ENCODE measurements around the gene ZNF536. TPM values are rescaled to one million over a fixed set of nuclear protein-coding genes. Genes with fewer than 3 reads are reported as not detected.

ZNF536 gene
- total RNA-seq, 1 donor from 2014 or later: not detected

DNA sequence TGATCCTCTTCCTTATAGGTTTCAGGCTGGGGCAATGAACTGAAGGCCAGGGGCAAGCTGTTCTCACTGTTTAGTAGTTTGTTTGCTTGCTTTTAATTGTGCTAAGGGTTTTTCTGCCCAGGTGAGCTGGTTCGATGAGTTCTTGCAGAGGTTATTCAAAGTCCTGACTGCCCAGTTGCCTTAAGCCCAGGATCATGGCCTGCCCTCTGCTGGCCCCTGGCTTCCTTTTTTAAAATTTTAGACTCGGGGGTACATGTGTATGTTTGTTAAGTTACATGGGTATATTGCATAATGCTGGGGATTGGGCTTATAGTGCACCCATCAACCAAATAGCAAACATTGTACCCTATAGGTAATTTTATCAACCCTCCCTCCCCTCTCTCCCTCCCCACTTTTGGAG is 65.7 kb downstream of the ZNF536 start:
- Histone ChIP-seq H3K4me3 (ENCODE audit: low read depth, low read length) (no peak overlapping the region), H3K36me3 (ENCODE audit: control insufficient read depth, insufficient read depth, low read length) (no peaks in the 10 kb centered on the region), H3K27me3 (ENCODE audit: control insufficient read depth, insufficient read depth, low read length) (no peaks in the 10 kb centered on the region)
- no peak for FAIRE-seq
- TF ChIP-seq, protein P1, sequence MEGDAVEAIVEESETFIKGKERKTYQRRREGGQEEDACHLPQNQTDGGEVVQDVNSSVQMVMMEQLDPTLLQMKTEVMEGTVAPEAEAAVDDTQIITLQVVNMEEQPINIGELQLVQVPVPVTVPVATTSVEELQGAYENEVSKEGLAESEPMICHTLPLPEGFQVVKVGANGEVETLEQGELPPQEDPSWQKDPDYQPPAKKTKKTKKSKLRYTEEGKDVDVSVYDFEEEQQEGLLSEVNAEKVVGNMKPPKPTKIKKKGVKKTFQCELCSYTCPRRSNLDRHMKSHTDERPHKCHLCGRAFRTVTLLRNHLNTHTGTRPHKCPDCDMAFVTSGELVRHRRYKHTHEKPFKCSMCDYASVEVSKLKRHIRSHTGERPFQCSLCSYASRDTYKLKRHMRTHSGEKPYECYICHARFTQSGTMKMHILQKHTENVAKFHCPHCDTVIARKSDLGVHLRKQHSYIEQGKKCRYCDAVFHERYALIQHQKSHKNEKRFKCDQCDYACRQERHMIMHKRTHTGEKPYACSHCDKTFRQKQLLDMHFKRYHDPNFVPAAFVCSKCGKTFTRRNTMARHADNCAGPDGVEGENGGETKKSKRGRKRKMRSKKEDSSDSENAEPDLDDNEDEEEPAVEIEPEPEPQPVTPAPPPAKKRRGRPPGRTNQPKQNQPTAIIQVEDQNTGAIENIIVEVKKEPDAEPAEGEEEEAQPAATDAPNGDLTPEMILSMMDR (IDR thresholded peaks at IDR 0.05; ENCODE audit: insufficient read depth, low read length, severe bottlenecking): no peak
- no peak for DNase-seq (ENCODE audit: low read depth)

DNA sequence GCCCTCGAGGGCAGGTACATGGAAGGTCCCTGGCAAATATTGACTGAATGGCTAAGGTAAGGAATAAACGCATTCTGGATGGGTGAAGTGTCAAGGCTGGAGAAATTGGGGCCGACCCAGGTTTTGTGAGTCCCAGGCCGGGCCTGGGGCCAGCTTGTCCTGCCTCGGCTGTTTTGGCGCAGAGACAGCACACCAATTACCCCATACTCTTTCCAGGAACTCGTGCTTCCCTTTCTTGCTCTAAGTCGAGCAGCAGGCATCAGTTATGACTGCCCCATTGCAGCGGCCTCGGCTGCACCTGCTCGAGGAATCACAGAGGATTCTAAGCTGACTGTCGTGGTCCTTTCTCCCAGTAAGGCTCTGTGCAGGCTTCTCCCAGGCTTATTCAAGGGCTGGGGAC is 67.1 kb downstream of the ZNF536 start:
- no peaks in the 10 kb centered on the region for H3K27me3 ChIP-seq (ENCODE audit: control insufficient read depth, insufficient read depth, low read length)
- no peak for FAIRE-seq
- H3K4me3 ChIP-seq (ENCODE audit: low read depth, low read length): no peak overlapping the region
- DNase-seq (ENCODE audit: low read depth): no peak
- TF ChIP-seq, protein P1 (IDR thresholded peaks at IDR 0.05; ENCODE audit: insufficient read depth, low read length, severe bottlenecking): no peak
- H3K36me3 ChIP-seq (ENCODE audit: control insufficient read depth, insufficient read depth, low read length): no peaks in the 10 kb centered on the region

DNA sequence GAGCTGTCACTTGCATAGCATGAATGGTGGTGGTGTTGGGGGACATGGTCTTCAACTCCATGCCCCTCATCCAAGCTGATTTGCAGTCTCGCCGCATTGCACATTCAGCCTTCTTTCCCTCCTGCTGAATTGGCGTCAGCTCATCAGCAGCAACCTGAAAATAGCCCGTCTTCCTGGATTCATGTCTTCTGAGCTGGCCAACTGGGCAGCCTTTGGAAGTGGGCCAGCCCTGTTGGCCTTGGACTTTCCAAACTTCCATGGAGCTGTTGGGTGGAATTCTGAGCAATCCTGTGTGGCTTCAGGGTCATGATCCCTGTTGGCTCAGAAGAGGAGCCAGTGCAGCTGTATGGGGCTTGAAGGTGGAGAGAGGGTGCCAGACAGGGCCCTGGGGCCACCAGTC is 68.8 kb downstream of the ZNF536 start:
- TF ChIP-seq, protein P1 (IDR thresholded peaks at IDR 0.05; ENCODE audit: insufficient read depth, low read length, severe bottlenecking): no peak
- no peaks in the 10 kb centered on the region for H3K27me3 ChIP-seq (ENCODE audit: control insufficient read depth, insufficient read depth, low read length)
- no peaks in the 10 kb centered on the region for H3K36me3 ChIP-seq (ENCODE audit: control insufficient read depth, insufficient read depth, low read length)
- H3K4me3 ChIP-seq (ENCODE audit: low read depth, low read length): no peak overlapping the region
- FAIRE-seq (no peak), DNase-seq (ENCODE audit: low read depth) (no peak)

DNA sequence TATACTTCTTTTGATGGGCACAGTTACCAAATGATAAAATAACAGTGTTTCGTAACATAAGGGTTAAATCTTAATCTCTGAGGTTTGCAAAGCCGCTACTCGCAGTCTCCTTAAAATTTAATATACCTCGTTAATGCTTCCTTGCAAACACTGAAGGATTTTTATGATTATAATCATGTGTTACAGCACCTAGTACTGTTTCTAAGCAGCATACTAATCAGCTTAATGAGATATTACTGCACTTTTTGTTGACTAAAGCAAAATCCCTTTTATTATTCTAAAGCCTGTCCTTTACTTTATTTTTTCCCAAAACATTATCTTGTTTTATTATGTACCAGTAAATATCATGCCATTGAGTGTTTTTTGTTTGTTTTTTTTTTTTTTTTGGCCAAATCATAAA is 70.5 kb downstream of the ZNF536 start:
- DNase-seq (ENCODE audit: low read depth): no peak
- H3K27me3 ChIP-seq (ENCODE audit: control insufficient read depth, insufficient read depth, low read length): no peaks in the 10 kb centered on the region
- TF ChIP-seq, protein P1 (IDR thresholded peaks at IDR 0.05; ENCODE audit: insufficient read depth, low read length, severe bottlenecking): no peak
- FAIRE-seq: no peak
- no peaks in the 10 kb centered on the region for H3K36me3 ChIP-seq (ENCODE audit: control insufficient read depth, insufficient read depth, low read length)
- H3K4me3 ChIP-seq (ENCODE audit: low read depth, low read length): no peak overlapping the region

DNA sequence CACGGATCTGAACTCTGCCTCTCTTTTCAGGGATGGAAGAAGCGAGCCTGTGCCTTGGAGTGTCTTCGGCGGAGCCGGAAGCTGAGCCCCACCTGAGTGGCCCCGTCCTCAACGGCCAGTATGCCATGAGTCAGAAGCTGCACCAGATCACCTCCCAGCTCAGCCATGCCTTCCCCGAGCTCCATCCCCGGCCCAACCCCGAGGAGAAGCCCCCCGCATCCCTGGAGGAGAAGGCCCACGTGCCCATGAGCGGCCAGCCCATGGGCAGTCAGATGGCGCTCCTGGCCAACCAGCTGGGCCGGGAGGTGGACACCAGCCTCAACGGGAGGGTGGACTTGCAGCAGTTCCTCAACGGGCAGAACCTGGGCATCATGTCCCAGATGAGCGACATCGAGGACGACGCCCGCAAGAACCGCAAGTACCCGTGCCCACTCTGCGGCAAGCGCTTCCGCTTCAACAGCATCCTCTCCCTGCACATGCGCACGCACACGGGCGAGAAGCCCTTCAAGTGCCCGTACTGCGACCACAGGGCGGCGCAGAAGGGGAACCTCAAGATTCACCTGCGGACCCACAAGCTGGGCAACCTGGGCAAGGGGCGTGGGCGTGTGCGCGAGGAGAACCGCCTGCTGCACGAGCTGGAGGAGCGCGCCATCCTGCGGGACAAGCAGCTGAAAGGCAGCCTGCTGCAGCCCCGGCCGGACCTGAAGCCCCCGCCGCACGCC is 71.5 kb downstream of the ZNF536 start:
- Histone ChIP-seq H3K36me3 (ENCODE audit: control insufficient read depth, insufficient read depth, low read length) (no peaks in the 10 kb centered on the region), H3K27me3 (ENCODE audit: control insufficient read depth, insufficient read depth, low read length) (no peaks in the 10 kb centered on the region), H3K4me3 (ENCODE audit: low read depth, low read length) (no peak overlapping the region)
- FAIRE-seq: no peak
- DNase-seq (ENCODE audit: low read depth): no peak
- TF ChIP-seq, protein P1 (IDR thresholded peaks at IDR 0.05; ENCODE audit: insufficient read depth, low read length, severe bottlenecking): no peak

DNA sequence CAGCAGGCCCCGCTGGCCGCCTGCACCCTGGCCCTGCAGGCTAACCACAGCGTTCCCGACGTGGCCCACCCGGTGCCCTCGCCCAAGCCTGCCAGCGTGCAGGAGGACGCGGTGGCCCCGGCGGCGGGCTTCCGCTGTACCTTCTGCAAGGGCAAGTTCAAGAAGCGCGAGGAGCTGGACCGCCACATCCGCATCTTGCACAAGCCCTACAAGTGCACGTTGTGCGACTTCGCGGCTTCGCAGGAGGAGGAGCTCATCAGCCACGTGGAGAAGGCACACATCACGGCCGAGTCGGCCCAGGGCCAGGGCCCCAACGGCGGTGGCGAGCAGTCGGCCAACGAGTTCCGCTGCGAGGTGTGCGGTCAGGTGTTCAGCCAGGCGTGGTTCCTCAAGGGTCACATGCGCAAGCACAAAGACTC is 72.1 kb downstream of the ZNF536 start:
- FAIRE-seq (no peak), DNase-seq (ENCODE audit: low read depth) (no peak)
- Histone ChIP-seq H3K4me3 (ENCODE audit: low read depth, low read length) (no peak overlapping the region), H3K27me3 (ENCODE audit: control insufficient read depth, insufficient read depth, low read length) (no peaks in the 10 kb centered on the region), H3K36me3 (ENCODE audit: control insufficient read depth, insufficient read depth, low read length) (no peaks in the 10 kb centered on the region)
- TF ChIP-seq, protein P1 (IDR thresholded peaks at IDR 0.05; ENCODE audit: insufficient read depth, low read length, severe bottlenecking): no peak

All from bronchial epithelial cell (primary cell).